NT2/D1 (cell line): Measurements from ENCODE around the gene GPR4.

Experiments
- YY1 ChIP-seq: IDR thresholded peaks from 2 replicates; pipeline ENCODE4 v1.6.1; 2011; ENCODE audit not compliant: insufficient read length, insufficient read depth
- ZNF274 ChIP-seq: IDR thresholded peaks from 2 replicates; pipeline ENCODE4 v1.6.1; 2011; ENCODE audit warnings: mild to moderate bottlenecking, low read depth, low read length

- TF ChIP-seq YY1 (no peak), ZNF274 (no peak)
Measured at GRCh38 chr19:45607071-45608029, 5.3 kb upstream of the GPR4 start.
